CD4-positive, alpha-beta T cell treated with Interleukin-17A for 1 hour (primary cell): ENCODE results near the gene SHOX.
"Not testable (repeated sequence)": the region's sequence is repeated elsewhere in the genome, so short reads cannot be mapped to it uniquely, and the experiment has no call there.

Source experiments
- DNase-seq: peaks from one replicate; pipeline ENCODE4 v3.0.0-alpha.2; 2020

SHOX gene

DNA sequence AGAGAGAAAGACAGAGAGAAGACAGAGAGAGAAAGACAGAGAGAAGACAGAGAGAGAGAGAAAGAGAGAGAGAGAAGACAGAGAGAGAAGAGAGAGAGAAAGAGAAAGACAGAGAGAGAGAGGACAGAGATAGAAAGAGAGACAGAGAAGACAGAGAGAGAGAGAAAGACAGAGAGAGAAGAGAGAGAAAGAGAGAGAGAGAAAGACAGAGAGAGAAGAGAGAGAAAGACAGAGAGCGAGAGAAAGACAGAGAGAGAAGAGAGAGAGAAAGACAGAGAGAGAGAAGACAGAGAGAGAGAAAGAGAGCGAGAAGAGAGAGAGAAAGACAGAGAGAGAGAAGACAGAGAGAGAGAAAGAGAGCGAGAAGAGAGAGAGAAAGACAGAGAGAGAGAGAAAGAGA is 7.8 kb upstream of the SHOX start:
- not testable (repeated sequence) for DNase-seq

DNA sequence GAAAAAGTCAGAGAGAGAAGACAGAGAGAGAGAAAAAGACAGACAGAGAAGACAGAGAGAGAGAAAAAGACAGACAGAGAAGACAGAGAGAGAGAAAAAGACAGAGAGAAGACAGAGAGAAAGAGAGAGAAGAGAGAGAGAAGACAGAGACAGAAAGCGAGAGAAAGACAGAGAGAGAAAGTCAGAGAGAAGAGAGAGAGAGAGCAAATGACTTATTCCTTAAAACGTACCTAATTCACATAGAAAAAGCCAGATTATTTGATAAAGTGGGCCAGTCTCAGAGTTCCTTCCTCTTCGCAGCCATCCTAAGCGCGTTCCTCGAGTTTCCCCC is 7.4 kb upstream of the SHOX start:
- no peak for DNase-seq

DNA sequence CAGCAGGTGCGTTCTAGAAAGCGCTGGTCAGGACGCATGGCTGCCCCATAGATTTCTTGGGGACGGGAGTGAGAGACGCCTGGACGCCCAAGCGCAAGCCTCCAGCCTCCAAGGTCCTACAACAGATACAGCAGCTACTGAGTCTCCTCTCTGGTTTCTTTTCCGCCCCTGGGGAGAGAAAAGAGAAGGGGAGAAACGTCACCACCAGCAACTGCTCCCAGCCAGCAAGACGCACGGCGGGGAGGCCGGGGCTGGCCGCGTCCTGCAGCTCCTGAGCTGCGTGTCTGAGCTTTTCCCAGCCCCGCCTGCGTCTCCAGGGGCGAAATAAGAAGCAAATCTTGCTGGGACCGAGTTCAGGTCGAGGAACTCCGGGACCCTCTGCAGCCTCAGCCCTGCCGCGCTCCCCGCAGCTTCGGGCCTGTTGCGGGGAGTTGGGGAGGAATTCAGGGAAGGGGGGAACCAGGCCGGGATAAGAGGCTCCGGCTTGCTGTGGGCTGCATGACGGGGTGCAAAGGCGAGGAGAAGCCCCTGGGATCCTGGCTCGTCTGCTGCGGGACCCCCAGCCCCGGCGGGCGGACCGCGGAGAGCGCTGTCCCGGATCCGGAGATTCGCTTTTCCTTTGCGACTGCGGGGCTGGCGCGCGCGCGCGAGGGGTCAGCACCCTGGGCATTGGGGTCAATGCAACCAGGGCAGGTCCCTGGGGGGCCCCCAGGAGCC is 6.8 kb upstream of the SHOX start:
- no peak for DNase-seq

DNA sequence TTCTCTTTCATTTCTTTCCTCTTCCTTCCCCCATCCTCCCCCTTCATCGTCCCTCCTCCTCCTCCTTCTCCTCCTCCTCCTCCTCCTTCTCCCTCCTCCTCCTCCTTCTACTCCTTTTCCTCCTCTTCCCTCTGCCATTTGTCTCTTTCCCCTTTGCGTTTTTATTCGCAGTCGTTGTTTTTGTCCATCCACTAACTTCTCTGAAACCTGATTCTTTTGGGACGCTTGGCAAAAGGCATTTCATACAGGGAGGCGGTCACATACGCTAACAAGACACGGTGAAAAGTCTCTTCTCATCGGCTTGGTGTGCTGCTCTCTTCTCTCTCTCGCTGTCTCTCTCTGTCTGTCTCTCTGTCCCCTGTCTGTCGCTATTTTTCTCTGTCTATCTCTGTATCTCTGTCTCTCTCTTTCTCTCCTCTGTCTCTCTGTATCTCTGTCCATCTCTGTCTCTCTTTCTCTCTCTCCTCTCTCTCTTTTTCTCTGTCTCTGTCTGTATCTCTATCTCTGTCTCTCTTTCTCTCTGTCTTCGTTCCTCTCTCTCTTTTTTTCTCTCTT is 5.4 kb upstream of the SHOX start:
- DNase-seq: no peak

DNA sequence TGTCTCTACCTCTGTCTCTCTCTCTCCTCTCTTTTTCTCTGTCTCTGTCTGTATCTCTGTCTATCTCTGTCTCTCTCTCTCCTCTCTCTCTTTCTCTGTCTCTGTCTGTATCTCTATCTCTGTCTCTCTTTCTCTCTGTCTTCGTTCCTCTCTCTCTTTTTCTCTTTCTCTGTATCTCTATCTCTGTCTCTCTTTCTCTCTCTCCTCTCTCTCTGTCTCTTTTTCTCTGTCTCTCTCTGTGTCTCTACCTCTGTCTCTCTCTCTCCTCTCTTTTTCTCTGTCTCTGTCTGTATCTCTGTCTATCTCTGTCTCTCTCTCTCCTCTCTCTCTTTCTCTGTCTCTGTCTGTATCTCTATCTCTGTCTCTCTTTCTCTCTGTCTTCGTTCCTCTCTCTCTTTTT is 4.5 kb upstream of the SHOX start:
- not testable (repeated sequence) for DNase-seq

DNA sequence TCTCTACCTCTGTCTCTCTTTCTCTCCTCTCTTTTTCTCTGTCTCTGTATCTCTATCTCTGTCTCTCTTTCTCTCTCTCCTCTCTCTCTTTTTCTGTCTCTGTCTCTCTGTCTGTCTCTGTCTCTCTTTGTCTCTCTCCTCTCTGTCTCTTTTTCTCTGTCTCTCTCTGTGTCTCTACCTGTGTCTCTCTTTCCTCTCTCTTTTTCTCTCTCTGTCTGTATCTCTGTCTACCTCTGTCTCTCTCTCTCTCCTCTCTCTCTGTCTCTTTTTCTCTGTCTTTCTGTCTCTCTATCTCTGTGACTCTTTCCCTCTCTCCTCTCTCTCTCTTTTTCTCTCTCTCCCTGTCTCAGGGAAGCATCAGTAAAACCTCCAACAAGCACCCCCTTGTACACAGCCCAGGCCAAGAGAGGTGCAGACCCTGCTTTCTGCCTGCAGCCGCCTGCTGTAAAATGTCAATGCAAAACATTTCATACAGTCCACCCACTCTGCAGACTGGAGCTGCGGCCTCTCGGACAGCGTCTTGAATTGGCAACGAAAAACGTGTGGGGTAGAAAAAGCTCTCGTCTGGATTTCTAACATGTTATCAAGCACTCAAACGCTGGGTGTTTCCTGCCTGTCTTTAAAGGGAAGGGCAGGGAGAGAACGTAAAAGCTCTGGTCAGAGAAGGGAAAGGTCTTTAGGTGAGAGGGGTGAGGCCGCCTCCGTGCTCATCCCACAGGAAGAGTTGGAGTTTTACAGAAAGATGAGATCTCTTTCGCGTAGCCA is 3.7 kb upstream of the SHOX start:
- DNase-seq: no peak

DNA sequence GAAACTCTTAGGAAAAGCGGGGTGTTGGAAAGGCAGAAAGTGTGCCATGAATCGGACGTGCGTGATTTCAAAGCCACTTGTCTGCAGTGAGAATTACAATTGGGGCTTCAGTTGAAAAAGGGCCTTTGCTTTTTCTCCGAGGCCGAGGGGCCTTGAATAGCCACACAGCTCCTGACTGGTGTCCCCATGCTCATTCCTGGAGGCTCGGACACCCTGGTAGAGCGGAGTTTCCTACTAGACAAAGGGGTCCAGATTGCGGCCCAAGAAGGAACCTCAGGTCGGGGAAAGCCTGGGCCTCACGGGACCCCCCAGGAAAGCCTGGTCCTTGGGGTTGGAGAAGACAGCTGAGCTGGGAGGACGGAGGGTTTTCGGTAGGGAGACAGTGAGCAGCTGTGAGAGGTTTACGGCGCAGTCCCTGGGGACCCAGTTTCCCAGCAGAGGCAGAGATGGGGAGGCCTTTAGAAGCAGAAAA is 3.0 kb upstream of the SHOX start:
- DNase-seq: no peak

DNA sequence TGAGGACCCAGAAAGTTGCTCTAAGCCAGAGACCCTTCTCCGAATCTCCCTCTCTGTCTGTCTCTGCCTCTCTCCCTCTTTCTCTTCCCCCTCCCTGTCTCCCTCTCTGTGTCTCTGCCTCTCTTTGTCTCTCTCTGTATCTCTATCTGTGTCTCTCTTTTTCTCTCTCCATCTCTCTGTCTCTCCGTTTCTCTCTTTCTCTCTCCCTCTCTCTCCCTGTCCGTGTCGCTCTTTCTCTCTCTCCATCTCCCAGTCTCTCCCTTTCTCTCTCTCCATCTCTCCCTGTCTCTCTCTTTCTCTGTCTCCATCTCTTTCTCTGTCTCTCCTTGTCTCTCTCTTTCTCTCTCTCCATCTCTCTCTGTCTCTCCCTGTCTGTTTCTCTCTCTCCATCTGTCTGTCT is 2.6 kb upstream of the SHOX start:
- no peak for DNase-seq

DNA sequence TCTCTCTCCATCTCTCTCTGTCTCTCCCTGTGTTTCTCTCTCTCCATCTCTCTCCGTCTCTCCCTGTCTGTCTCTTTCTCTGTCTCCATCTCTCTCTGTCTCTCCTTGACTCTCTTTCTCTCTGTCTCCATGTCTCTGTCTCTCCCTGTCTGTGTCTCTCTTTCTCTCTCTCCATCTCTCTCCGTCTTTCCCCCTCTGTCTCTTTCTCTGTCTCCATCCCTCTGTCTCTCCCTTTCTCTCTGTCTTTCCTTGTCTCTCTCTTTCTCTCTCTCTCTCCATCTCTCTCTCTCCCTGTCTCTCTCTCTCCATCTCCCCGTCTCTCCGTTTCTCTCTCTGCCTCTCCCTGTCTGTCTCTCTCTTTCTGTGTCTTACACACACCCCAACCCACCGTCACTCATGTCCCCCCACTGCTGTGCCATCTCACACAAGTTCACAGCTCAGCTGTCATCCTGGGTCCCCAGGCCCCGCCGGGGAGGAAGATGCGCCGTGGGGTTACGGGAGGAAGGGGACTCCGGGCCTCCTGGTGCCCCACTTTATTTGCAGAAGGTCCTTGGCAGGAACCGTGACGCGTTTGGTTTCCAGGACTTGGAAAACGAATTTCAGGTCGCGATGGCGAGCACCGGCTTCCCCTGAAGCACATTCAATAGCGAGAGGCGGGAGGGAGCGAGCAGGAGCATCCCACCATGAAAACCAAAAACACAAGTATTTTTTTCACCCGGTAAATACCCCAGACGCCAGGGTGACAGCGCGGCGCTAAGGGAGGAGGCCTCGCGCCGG is 1.2 kb upstream of the SHOX start:
- DNase-seq: no peak

DNA sequence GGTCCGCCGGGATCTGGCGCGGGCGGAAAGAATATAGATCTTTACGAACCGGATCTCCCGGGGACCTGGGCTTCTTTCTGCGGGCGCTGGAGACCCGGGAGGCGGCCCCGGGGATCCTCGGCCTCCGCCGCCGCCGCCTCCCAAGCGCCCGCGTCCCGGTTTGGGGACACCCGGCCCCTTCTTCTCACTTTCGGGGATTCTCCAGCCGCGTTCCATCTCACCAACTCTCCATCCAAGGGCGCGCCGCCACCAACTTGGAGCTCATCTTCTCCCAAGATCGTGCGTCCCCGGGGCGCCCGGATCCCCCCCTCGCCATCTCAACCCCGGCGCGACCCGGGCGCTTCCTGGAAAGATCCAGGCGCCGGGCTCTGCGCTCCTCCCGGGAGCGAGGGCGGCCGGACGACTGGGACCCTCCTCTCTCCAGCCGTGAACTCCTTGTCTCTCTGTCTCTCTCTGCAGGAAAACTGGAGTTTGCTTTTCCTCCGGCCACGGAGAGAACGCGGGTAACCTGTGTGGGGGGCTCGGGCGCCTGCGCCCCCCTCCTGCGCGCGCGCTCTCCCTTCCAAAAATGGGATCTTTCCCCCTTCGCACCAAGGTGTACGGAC is 482 bp upstream of the SHOX start:
- DNase-seq: no peak

DNA sequence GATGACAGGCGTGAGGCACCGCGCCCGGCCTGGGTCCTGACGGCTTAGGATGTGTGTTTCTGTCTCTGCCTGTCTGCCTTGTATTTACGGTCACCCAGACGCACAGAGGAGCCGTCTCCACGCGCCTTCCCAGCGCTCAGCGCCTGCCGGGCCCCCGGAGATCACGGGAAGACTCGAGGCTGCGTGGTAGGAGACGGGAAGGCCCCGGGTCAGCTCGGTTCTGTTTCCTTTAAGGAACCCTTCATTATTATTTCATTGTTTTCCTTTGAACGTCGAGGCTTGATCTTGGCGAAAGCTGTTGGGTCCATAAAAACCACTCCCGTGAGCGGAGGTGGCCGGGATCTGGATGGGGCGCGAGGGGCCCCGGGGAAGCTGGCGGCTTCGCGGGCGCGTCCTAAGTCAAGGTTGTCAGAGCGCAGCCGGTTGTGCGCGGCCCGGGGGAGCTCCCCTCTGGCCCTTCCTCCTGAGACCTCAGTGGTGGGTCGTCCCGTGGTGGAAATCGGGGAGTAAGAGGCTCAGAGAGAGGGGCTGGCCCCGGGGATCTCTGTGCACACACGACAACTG is 1.3 kb downstream of the SHOX start:
- no peak for DNase-seq

DNA sequence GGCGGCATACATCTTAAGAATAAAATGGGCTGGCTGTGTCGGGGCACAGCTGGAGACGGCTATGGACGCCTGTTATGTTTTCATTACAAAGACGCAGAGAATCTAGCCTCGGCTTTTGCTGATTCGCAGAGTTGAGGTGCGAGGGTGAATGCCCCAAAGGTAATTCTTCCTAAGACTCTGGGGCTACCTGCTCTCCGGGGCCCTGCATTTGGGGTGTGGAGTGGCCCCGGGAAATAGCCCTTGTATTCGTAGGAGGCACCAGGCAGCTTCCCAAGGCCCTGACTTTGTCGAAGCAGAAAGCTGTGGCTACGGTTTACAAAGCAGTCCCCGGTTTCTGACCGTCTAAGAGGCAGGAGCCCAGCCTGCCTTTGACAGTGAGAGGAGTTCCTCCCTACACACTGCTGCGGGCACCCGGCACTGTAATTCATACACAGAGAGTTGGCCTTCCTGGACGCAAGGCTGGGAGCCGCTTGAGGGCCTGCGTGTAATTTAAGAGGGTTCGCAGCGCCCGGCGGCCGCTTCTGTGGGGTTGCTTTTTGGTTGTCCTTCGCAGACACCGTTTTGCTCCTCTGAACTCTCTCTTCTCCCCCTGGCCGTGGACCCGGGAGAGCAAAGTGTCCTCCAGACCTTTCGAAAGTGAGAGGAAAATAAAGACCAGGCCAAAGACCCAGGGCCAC is 1.9 kb downstream of the SHOX start:
- DNase-seq: no peak

DNA sequence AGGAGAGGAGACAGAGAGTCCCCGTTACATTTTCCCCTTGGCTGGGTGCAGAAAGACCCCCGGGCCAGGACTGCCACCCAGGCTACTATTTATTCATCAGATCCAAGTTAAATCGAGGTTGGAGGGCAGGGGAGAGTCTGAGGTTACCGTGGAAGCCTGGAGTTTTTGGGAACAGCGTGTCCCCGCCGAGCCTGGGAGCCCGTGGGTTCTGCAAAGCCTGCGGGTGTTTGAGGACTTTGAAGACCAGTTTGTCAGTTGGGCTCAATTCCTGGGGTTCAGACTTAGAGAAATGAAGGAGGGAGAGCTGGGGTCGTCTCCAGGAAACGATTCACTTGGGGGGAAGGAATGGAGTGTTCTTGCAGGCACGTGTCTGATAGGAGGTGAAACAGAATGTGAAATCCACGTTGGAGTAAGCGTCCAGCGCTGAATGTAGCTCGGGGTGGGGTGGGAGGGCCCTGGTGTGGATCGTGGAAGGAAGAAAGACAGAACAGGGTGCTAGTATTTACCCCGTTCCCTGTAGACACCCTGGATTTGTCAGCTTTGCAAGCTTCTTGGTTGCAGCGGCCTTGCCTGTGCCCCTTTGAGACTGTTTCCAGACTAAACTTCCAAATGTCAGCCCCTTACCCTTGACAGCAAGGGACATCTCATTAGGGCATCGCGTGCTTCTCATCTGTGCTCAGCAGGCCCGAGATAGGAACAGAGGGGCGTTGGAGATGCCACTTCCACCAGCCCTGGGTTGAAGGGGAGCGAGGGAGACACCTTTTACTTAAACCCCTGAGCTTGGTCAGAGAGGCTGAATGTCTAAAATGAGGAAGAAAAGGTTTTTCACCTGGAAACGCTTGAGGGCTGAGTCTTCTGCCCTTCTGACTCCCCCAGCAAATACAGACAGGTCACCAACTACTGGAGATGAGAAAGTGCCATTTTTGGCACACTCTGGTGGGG is 2.7 kb downstream of the SHOX start:
- DNase-seq: no peak

DNA sequence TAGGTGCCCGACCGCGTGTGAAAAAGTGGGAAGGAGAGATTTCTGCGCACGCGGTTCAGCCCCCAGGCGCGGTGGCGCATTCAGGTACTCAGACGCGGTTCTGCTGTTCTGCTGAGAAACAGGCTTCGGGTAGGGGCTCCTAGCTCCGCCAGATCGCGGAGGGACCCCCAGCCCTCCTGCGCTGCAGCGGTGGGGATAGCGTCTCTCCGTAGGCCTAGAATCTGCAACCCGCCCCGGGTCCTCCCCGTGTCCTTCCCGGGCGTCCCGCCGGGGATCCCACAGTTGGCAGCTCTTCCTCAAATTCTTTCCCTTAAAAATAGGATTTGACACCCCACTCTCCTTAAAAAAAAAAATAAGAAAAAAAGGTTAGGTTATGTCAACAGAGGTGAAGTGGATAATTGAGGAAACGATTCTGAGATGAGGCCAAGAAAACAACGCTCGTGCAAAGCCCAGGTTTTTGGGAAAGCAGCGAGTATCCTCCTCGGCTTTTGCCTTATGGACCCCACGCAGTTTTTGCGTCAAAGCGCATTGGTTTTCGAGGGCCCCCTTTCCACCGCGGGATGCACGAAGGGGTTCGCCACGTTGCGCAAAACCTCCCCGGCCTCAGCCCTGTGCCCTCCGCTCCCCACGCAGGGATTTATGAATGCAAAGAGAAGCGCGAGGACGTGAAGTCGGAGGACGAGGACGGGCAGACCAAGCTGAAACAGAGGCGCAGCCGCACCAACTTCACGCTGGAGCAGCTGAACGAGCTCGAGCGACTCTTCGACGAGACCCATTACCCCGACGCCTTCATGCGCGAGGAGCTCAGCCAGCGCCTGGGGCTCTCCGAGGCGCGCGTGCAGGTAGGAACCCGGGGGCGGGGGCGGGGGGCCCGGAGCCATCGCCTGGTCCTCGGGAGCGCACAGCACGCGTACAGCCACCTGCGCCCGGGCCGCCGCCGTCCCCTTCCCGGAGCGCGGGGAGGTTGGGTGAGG is 3.7 kb downstream of the SHOX start:
- DNase-seq: no peak

DNA sequence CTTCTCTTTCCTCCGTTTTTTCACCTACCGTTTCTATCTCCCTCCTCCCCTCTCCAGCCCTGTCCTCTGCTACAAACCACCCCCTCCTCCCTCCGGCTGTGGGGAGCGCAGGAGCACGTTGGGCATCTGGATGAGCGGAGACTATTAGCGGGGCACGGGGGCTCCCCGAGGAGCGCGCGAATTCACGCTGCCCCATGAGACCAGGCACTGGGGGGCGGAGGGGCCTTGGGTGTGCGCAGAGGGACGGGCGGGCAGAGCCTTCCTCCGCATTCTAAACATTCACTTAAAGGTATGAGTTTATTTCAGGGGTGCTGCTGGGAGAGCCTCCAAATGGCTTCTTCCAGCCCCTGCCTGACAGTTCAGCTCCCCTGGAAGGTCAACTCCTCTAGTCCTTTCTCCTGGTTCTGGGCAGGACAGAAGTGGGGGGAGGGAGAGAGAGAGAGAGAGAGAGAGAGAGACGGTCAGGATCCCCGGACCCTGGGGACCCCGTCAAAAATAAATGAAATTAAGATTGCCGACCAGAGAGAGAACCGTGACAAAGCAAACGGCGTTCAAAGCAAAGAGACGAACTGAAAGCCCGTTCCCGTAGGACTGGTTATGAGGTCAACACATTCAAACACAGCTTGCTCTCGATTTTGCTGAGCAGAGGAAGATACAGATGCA is 5.0 kb downstream of the SHOX start:
- no peak for DNase-seq

DNA sequence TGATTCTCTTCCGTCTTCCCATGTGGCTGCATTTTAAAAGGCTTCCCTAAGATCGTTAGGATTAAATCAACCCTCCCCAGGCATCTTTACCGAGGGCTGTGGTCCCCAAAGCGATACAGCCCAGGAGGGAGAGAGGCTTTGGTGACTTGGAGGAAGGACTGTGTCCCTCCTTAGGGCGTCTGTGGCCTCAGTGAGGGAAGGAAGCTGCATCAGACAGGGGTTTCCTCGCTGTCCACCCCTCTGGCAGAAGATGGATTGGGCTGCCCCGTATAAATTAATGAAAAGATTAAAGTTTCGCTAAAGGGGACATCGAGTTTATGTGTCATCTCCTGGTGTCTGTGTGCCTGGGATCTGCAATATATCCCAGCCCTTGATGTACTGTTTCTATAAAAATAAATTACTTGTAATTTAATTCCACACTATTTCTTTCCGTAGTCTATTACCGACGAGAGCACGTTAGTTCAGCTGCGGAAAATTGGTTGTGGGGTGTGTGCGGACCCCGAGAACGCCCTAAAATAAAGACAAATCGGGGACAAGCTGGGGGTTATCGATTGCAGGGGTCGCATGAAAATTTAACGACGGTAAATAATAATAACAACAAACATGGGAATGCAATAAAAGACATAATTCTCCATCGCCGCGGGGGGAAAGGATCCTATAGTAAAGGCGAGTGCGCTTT is 6.5 kb downstream of the SHOX start:
- DNase-seq: no peak

DNA sequence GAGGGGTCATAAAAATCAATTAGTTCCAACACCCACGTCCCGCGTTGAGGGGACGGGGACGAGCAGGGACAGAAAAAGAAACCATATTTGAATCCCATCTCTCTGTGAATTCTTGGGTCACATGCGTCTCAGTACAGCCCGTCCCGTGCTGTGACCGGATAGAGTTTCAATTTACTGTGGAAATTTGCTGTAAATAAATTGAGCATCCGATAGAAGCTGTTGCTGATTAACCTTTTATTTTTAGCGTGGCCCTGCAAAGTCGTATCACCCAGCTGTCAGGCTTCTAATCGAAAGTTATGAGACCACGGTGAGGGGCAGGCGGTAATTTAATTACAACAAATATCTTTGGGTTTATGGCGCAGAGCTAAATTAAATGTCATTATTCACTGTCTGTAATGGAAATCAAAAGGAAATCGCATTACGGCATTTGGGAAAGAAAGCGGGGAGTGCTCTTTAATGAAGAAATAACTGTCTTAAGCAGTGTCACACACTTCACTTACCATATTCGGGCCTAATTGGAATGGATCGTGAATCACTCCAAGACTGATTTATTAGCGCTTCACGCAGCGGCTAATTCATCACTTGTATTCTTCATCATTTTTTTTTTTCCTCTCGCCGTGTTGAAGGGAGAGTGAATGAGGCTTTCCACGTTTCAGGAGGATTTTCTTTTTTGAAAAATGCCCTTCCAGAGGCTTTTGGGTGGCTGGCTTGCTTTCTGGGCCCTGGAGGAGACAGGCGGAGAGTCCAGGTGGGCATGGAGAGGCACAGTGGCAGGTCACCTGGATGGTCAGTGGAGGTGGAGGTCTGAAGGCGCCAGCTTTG is 7.3 kb downstream of the SHOX start:
- no peak for DNase-seq
